Mammary epithelial cell (primary cell): ENCODE data around the gene CTNNBL1.

ENCODE experiments used
- CTCF ChIP-seq, 2 donors: IDR thresholded peaks in 1 of 2; conservative IDR thresholded peaks in 1 of 2; 2 replicates each; pipeline ENCODE4 v1.5.1; 2011 to 2012; ENCODE audit warnings: inconsistent platforms in 2 of 2, low read length in 2 of 2, mild to moderate bottlenecking in 2 of 2, control low read depth in 1 of 2, low read depth in 1 of 2; ENCODE audit not compliant: insufficient read depth in 1 of 2; ENCODE audit errors: extremely low read depth in 1 of 2
- EZH2 ChIP-seq: IDR thresholded peaks from 2 replicates; pipeline ENCODE4 v1.6.1; 2012; ENCODE audit warnings: low read length, inconsistent platforms, borderline replicate concordance

GRCh38 chr20:37700301-37700700, 6.5 kb downstream of the CTNNBL1 start:
- TF ChIP-seq CTCF (conservative IDR thresholded peaks at IDR 0.05 in 1 of 2, IDR thresholded peaks at IDR 0.05 in 1 of 2; ENCODE audit: extremely low read depth in 1 of 2, insufficient read depth in 1 of 2, low read depth in 1 of 2, low read length in 2 of 2) (no peak), EZH2 (no peak)
